ENCODE data around the gene TM9SF3.

DNA sequence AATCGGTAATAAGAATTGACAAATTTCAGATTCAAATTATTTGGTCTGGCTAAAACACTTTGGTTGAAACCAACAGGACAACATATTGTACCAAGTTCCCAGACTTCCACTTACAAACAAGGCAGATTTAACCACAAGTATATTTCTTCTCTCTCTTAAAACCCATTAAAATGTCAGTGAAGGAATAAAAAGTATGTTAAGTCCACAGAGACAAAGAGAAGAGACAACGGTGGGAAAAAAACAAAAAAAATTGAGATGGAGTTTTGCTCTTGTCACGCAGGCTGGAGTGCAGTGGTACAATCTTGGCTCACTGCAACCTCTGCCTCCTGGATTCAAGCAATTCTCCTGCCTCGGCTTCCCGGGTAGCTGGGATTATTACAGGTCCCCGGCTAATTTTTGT, 16.3 kb downstream of the TM9SF3 start:
- TF ChIP-seq EZH2 (IDR thresholded peaks at IDR 0.05) (no peak), FOXP2 (optimal IDR thresholded peaks at IDR 0.05; ENCODE audit: control extremely low read depth, extremely low read length, insufficient read depth) (no peak), POLR2AphosphoS5 (IDR thresholded peaks at IDR 0.05; ENCODE audit: borderline replicate concordance, low read depth, low read length) (no peak)

All from SK-N-MC (cell line).